GM12878 (cell line): ENCODE data around the gene C1QTNF3. TPM values are rescaled to one million over a fixed set of nuclear protein-coding genes. Genes with fewer than 3 reads are reported as not detected.

ENCODE experiments used
- ATAC-seq: fragments of 200-7000 bp; cut with Tn5 transposase; 3 replicates; pipeline ENCODE4 v1.9.1; 2020; ENCODE audit warnings: mild to moderate bottlenecking, moderate library complexity
- BruUV-seq: library from RNA; stranded (reverse); fragments of 400-500 nt; replicated peaks from 2 replicates; lab custom pipeline; 2021; lab: Mats Ljungman, UMichigan
- CTCF ChIA-PET: fragments of 300-600 bp; sonication (Branson Sonifier 250); formaldehyde crosslinking; extraction: SDS; loops from one replicate; lab custom pipeline; 2021; ENCODE audit warnings: inconsistent platforms; lab: Yijun Ruan, JAX
- POLR2A ChIA-PET: fragments of 350-600 bp; formaldehyde crosslinking; extraction: SDS; loops from one replicate; lab custom pipeline; 2021; ENCODE audit warnings: inconsistent platforms; lab: Charles Lee
- RAD21 ChIA-PET: fragments of 300-600 bp; sonication (Branson Sonifier 250); formaldehyde crosslinking; loops from one replicate; lab custom pipeline; 2023; ENCODE audit warnings: antibody characterized with exemption; ENCODE audit not compliant: unreplicated experiment; lab: Charles Lee
- SMC1A ChIA-PET: fragments of 300-600 bp; sonication (Branson Sonifier 250); formaldehyde crosslinking; loops from one replicate; lab custom pipeline; 2023; ENCODE audit not compliant: unreplicated experiment, uncharacterized antibody; lab: Charles Lee
- DNase-seq: peaks from one replicate; pipeline ENCODE4 v3.0.0-alpha.2; 2011; ENCODE audit warnings: low read depth, low spot score
- FAIRE-seq: peaks from 3 replicates; lab custom pipeline; 2011; peaks lifted over from hg19 to GRCh38; lab: Jason Lieb, UNC
- H2AFZ ChIP-seq: 2 replicates; pipeline ENCODE4 v1.6.0; 2011; ENCODE audit warnings: low read depth, low read length, control low read depth; ENCODE audit not compliant: control insufficient read depth
- H3K27ac ChIP-seq: 2 replicates; pipeline ENCODE4 v1.5.1; 2011; ENCODE audit warnings: control low read depth; ENCODE audit not compliant: control insufficient read depth, insufficient read depth
- H3K27me3 ChIP-seq, 2 experiments: replicated peaks in 1 of 2; 2 replicates each; pipeline versions ENCODE4 v1.6.0 to v1.6.1; 2011; ENCODE audit warnings: low read length in 1 of 2; ENCODE audit not compliant: control insufficient read depth in 2 of 2, insufficient read depth in 2 of 2
- H3K36me3 ChIP-seq, 2 experiments: 2 replicates each; pipeline ENCODE4 v1.5.1; 2011; ENCODE audit warnings: low read length in 1 of 2; ENCODE audit not compliant: control insufficient read depth in 2 of 2, insufficient read depth in 2 of 2
- H3K4me1 ChIP-seq: 2 replicates; pipeline ENCODE4 v1.6.1; 2011; ENCODE audit warnings: mild to moderate bottlenecking, low read length, moderate library complexity, mixed read lengths; ENCODE audit not compliant: control insufficient read depth, insufficient read depth
- H3K4me2 ChIP-seq: 2 replicates; pipeline ENCODE4 v1.6.0; 2011; ENCODE audit warnings: control low read depth; ENCODE audit not compliant: control insufficient read depth, insufficient read depth
- H3K4me3 ChIP-seq: fragments of 200-600 bp; sonication (generic); 2 replicates; pipeline ENCODE4 v1.5.1; 2016
- H3K79me2 ChIP-seq: 2 replicates; pipeline ENCODE4 v1.6.0; 2011; ENCODE audit warnings: low read length; ENCODE audit not compliant: control insufficient read depth, insufficient read depth
- H3K9ac ChIP-seq: 2 replicates; pipeline ENCODE4 v1.8.0; 2011; ENCODE audit warnings: low read length, control low read depth, mixed read lengths; ENCODE audit not compliant: control insufficient read depth, insufficient read depth
- H3K9me3 ChIP-seq: replicated peaks from 3 replicates; pipeline ENCODE4 v1.5.1; 2011; ENCODE audit warnings: mild to moderate bottlenecking, low read length; ENCODE audit not compliant: control insufficient read depth, insufficient read depth
- H4K20me1 ChIP-seq: 2 replicates; pipeline ENCODE4 v1.6.0; 2011; ENCODE audit not compliant: control insufficient read depth, insufficient read depth
- NFIC ChIP-seq: IDR thresholded peaks from 2 replicates; pipeline ENCODE4 v1.6.1; 2012; ENCODE audit warnings: low read depth, mild to moderate bottlenecking, inconsistent platforms, low read length, moderate library complexity
- POU2F2 ChIP-seq: IDR thresholded peaks from 3 replicates; pipeline ENCODE4 v1.6.1; 2011; ENCODE audit warnings: low read depth, mild to moderate bottlenecking, low read length, borderline replicate concordance
- WGBS: methylation state at CpG from one replicate; pipeline ENCODE4 v1.1.6; 2016; ENCODE audit warnings: low lambda C conversion rate; ENCODE audit not compliant: insufficient replicate concordance, insufficient coverage; ENCODE audit errors: missing lambda C conversion rate; 5-methylcytosine and 5-hydroxymethylcytosine counted together
- in situ Hi-C: fragments of 300-500 bp; cut with MboI; formaldehyde crosslinking; loops from 9 replicates; pipeline ENCODE4 v1.14.3; 2018; ENCODE audit warnings: mixed read lengths
- intact Hi-C: fragments of 100-400 bp; cut with micrococcal nuclease; formaldehyde crosslinking; loops from one replicate; pipeline ENCODE4 v1.14.2; 2022; ENCODE audit not compliant: unreplicated experiment
- polyA plus RNA-seq, 11 experiments: library from polyadenylated mRNA; depleted of rRNA in 4 of 11; unstranded in 6 of 11; stranded (reverse) in 5 of 11; fragments of >200 nt; fragmentation: Nextera tagmentation in 4 of 11; fragmentation: Illumina TruSeq in 1 of 11; extraction: Ambion mirVana in 4 of 11; extraction: Trizol in 1 of 11; gene quantifications; 1 replicate in 1 of 11; 2 replicates in 10 of 11; pipeline versions ENCODE4 v1.2.1 to v1.2.3, GENCODE V29; 2011 to 2016; ENCODE audit warnings: inconsistent platforms in 2 of 11, missing spikeins in 2 of 11, low read depth in 1 of 11
- total RNA-seq, 4 experiments: library from RNA; depleted of rRNA in 3 of 4; stranded (reverse); fragments of >200 nt in 3 of 4; fragmentation: Illumina TruSeq in 1 of 4; extraction: Trizol in 1 of 4; gene quantifications; 2 replicates each; pipeline versions ENCODE4 v1.2.1 to v1.2.3, GENCODE V29; 2013 to 2021
- TF ChIP-seq, protein P1 (sequence below): fragments of 450-650 bp; formaldehyde crosslinking; IDR thresholded peaks from 2 replicates; pipeline ENCODE4 v1.4.0; 2022; ENCODE audit warnings: mild to moderate bottlenecking, moderate library complexity

The C1QTNF3 gene
- total and polyA plus RNA-seq, 10 of the 15 experiments (the other 5 are each of a cell fraction or from before 2014, with no cell fraction given), result 0.39 to 6.3 (median 1.3) TPM

DNA sequence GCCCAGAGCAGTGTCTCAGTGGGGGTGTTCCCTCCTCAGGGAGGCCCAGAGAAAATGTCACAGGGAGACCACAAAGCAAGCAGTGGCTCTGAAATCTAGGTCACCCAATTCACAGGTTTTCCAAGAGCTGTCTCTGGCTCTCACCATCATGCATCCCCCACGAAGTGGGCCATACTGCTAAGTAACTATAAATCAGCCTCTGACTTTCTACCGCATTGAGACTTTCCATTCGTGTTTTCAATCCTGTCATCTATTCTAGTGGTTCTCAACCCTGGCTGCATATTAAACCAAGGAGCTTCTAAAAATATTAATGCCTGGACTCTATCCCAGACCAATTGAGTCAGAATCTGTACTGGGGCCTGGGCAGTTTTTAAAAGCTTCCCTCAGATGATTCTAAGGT, 2.0 kb upstream of the C1QTNF3 start:
- Histone ChIP-seq H3K36me3 (no peaks in the 10 kb centered on the region), H3K79me2 (no peaks in the 10 kb centered on the region), H3K9ac (no peak overlapping the region), H3K4me1 (peaks cover 2% of the 10 kb centered on the region; the same call in 1 of the 2 replicates), H3K4me3 (no peak overlapping the region), H2AFZ (no peak overlapping the region), H4K20me1 (no peaks in the 10 kb centered on the region), H3K4me2 (no peak overlapping the region), H3K27me3 (no peaks in the 10 kb centered on the region), H3K9me3 (no peaks in the 10 kb centered on the region), H3K27ac (no peak overlapping the region)
- ATAC-seq (no peak), DNase-seq (no peak), FAIRE-seq (no peak)
- TF ChIP-seq POU2F2, result no peak
- TF ChIP-seq, protein P1, sequence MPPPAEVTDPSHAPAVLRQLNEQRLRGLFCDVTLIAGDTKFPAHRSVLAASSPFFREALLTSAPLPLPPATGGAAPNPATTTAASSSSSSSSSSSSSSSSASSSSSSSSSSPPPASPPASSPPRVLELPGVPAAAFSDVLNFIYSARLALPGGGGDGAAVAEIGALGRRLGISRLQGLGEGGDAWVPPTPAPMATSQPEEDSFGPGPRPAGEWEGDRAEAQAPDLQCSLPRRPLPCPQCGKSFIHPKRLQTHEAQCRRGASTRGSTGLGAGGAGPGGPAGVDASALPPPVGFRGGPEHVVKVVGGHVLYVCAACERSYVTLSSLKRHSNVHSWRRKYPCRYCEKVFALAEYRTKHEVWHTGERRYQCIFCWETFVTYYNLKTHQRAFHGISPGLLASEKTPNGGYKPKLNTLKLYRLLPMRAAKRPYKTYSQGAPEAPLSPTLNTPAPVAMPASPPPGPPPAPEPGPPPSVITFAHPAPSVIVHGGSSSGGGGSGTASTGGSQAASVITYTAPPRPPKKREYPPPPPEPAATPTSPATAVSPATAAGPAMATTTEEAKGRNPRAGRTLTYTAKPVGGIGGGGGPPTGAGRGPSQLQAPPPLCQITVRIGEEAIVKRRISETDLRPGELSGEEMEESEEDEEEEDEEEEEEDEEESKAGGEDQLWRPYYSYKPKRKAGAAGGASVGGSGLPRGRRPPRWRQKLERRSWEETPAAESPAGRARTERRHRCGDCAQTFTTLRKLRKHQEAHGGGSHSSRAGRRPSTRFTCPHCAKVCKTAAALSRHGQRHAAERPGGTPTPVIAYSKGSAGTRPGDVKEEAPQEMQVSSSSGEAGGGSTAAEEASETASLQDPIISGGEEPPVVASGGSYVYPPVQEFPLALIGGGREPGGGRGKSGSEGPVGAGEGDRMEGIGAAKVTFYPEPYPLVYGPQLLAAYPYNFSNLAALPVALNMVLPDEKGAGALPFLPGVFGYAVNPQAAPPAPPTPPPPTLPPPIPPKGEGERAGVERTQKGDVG (CRISPR knock-in tag), result no peak
- no peak for TF ChIP-seq NFIC
- intact Hi-C loops, result no loop called here
- no TSS peak for BruUV-seq
- in situ Hi-C loops, result no loop called here
- POLR2A ChIA-PET, result interaction anchor here (0.8 kb wide), 1 partner anchor 9 kb away, joined by 3 read pairs; no protein-coding TSS in a partner anchor
- 59% methylated on average over 3 of the region's 3 CpGs for WGBS
- SMC1A ChIA-PET, result interaction anchor here (0.7 to 2.1 kb wide), 3 partner anchors 9 to 853 kb away, joined by 3 to 5 read pairs (median 3); no protein-coding TSS in a partner anchor
- CTCF ChIA-PET, result interaction anchor here (0.5 to 1.1 kb wide), 3 partner anchors 12 to 21 kb away, joined by 3 to 5 read pairs (median 3); no protein-coding TSS in a partner anchor
- RAD21 ChIA-PET, result no interaction called here
